HL-60/S4 (cell line): ENCODE results near the gene EGLN1.

Source experiments
- in situ Hi-C: fragments of 300-500 bp; cut with MboI; formaldehyde crosslinking; loops from 2 replicates; pipeline ENCODE4 v1.14.3; 2022; ENCODE audit warnings: low sequenced_read_pairs

The EGLN1 gene

GRCh38 chr1:231397886-231398671 lies 24.0 kb downstream of the EGLN1 start:
- in situ Hi-C loops = no loop called here

- in situ Hi-C loops = no loop called here
These were observed 25.4 kb downstream of the EGLN1 start for GRCh38 chr1:231396643-231397042.

GRCh38 chr1:231395998-231396390 lies 26.1 kb downstream of the EGLN1 start:
- in situ Hi-C loops = no loop called here

GRCh38 chr1:231395076-231395997 lies 26.8 kb downstream of the EGLN1 start:
- in situ Hi-C loops = no loop called here

- in situ Hi-C loops = no loop called here
These were observed 28.4 kb downstream of the EGLN1 start for GRCh38 chr1:231393668-231394067.

- in situ Hi-C loops = no loop called here
These were observed 29.5 kb downstream of the EGLN1 start for GRCh38 chr1:231392389-231393131.

- in situ Hi-C loops = no loop called here
These were observed 32.0 kb downstream of the EGLN1 start for GRCh38 chr1:231390071-231390470.

- in situ Hi-C loops = no loop called here
These were observed 34.1 kb downstream of the EGLN1 start for GRCh38 chr1:231387770-231388669.

- in situ Hi-C loops = no loop called here
These were observed 35.6 kb downstream of the EGLN1 start for GRCh38 chr1:231386466-231386865.

- in situ Hi-C loops = no loop called here
These were observed 36.7 kb downstream of the EGLN1 start for GRCh38 chr1:231385416-231385748.

GRCh38 chr1:231384696-231385415 lies 37.2 kb downstream of the EGLN1 start:
- in situ Hi-C loops = no loop called here

GRCh38 chr1:231383159-231383860 lies 38.8 kb downstream of the EGLN1 start:
- in situ Hi-C loops = no loop called here

GRCh38 chr1:231382426-231382825 lies 39.7 kb downstream of the EGLN1 start:
- in situ Hi-C loops = no loop called here

GRCh38 chr1:231381729-231382128 lies 40.4 kb downstream of the EGLN1 start:
- in situ Hi-C loops = no loop called here

- in situ Hi-C loops = no loop called here
These were observed 45.1 kb downstream of the EGLN1 start for GRCh38 chr1:231376875-231377549.

GRCh38 chr1:231376101-231376500 lies 46.0 kb downstream of the EGLN1 start:
- in situ Hi-C loops = no loop called here

- in situ Hi-C loops = no loop called here
These were observed 47.7 kb downstream of the EGLN1 start for GRCh38 chr1:231374394-231374793.

GRCh38 chr1:231372501-231372900 lies 49.6 kb downstream of the EGLN1 start:
- in situ Hi-C loops = no loop called here

- in situ Hi-C loops = no loop called here
These were observed 52.8 kb downstream of the EGLN1 start for GRCh38 chr1:231369282-231369681.
